Measurements from ENCODE around the gene CYP17A1. TPM values are rescaled to one million over a fixed set of nuclear protein-coding genes. Genes with fewer than 3 reads are reported as not detected.

CYP17A1 gene
- polyA plus RNA-seq, 2 of the 4 experiments (the other 2 are of a cell fraction) = not detected

DNA sequence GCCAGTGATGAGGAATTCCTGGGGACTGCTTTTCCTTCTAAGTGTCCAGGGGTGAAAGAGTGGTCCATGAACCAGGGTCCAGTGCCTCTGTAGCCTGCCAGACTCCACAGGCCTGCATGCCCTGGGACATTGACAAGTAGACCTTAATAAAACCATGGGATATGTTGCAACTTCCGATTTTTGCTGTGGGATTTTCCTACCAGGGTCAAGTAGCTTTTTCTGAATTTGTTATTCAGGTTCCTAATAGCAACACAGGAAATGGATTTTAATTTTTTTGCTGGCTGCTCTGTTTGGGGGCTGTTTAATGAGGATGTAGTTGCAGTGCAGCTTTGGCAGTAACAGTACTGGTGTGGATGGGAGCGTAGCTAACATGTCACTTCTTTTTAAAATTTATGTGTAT, 51.4 kb downstream of the CYP17A1 start:
- Histone ChIP-seq H3K4me2 (no peak overlapping the region), H3K9me3 (no peaks in the 10 kb centered on the region), H3K27ac (no peak overlapping the region), H3K4me1 (0 out of 3 replicates have a peak, but pooled peaks cover 6% of the 10 kb centered on the region), H3K4me3 (no peak overlapping the region)
- FAIRE-seq (no peak), ATAC-seq (no peak), DNase-seq (ENCODE audit: low read depth in 1 of 2, low spot score in 1 of 2) (no peak)
- WGBS (ENCODE audit: missing lambda C conversion rate) = 79% methylated on average over 2 of the region's 2 CpGs
- ChIA-PET CTCF (interaction anchor here (1.1 to 1.5 kb wide), 2 partner anchors 17 to 32 kb away, joined by 3 read pairs; no protein-coding TSS in a partner anchor), POLR2A (no interaction called here)
- no peak for TF ChIP-seq CTCF (IDR thresholded peaks at IDR 0.05)
- no peak for TF ChIP-seq EHF (CRISPR knock-in tag; IDR thresholded peaks at IDR 0.05)
- no peak for TF ChIP-seq RFX5 (IDR thresholded peaks at IDR 0.05)
- TF ChIP-seq MAFK (IDR thresholded peaks at IDR 0.05; ENCODE audit: partially characterized antibody) = no peak
- TF ChIP-seq MAZ (IDR thresholded peaks at IDR 0.05; ENCODE audit: borderline replicate concordance, low read depth, low read length) = no peak
- TF ChIP-seq MYC (IDR thresholded peaks at IDR 0.05; ENCODE audit: borderline replicate concordance, low read length) = no peak
- TF ChIP-seq TP53 (CRISPR knock-in tag; IDR thresholded peaks at IDR 0.05) = no peak
- no peak for TF ChIP-seq POLR2AphosphoS2 (conservative IDR thresholded peaks at IDR 0.05; ENCODE audit: low read length)
- TF ChIP-seq JUN (IDR thresholded peaks at IDR 0.05) = no peak
- TF ChIP-seq RCOR1 (IDR thresholded peaks at IDR 0.05; ENCODE audit: low read depth, low read length) = no peak
- TF ChIP-seq KDM1A (IDR thresholded peaks at IDR 0.05; ENCODE audit: low read depth) = no peak
- TF ChIP-seq REST (IDR thresholded peaks at IDR 0.05) = no peak
- TF ChIP-seq HDAC2 (IDR thresholded peaks at IDR 0.05) = no peak

DNA sequence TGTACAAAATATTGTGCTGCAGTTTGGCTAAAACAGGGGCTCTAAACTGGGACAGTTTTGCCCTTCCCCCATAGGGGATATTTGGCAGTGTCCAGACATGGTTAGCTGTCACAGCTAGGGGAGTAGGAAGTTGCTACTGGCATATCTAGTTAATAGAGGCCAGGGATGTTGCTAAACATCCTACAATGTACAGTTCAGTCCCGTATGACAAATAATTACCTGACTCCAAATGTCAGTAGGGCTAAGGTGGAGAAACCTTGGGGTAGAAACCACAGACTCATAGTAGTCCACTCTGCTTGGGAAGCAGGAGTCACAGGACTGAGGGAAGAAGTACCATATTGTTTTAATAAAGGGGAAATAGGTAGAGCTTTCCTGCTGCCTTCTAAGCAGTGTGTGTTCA, 53.6 kb downstream of the CYP17A1 start:
- Histone ChIP-seq H3K4me3 (no peak overlapping the region), H3K9me3 (no peaks in the 10 kb centered on the region), H3K4me2 (no peak overlapping the region), H3K27ac (no peak overlapping the region), H3K4me1 (0 out of 3 replicates have a peak, but pooled peaks cover 6% of the 10 kb centered on the region)
- 82% methylated on average over 1 of the region's 1 CpG for WGBS (ENCODE audit: missing lambda C conversion rate)
- FAIRE-seq (no peak), DNase-seq (ENCODE audit: low read depth in 1 of 2, low spot score in 1 of 2) (no peak), ATAC-seq (no peak; a peak in 1 of 6 replicates)
- ChIA-PET POLR2A (no interaction called here), CTCF (interaction anchor here (2.0 kb wide), 1 partner anchor 52 kb away, joined by 4 read pairs; no protein-coding TSS in a partner anchor)
- no peak for TF ChIP-seq RNF2 (IDR thresholded peaks at IDR 0.05; ENCODE audit: borderline replicate concordance, low read depth)

- Histone ChIP-seq H3K4me2 (no peak overlapping the region), H3K27ac (no peak overlapping the region), H3K9me3 (no peaks in the 10 kb centered on the region), H3K4me3 (no peak overlapping the region), H3K4me1 (0 out of 3 replicates have a peak, but pooled peaks cover 6% of the 10 kb centered on the region)
- CTCF ChIA-PET = interaction anchor here (2.0 kb wide), 1 partner anchor 53 kb away, joined by 4 read pairs; no protein-coding TSS in a partner anchor
- POLR2A ChIA-PET = no interaction called here
- WGBS (ENCODE audit: missing lambda C conversion rate) = 86% methylated on average over 18 of the region's 18 CpGs
- no peak; a peak in 1 of 6 replicates for ATAC-seq
- DNase-seq (ENCODE audit: low read depth in 1 of 2, low spot score in 1 of 2) = no peak
- no peak for FAIRE-seq
- TF ChIP-seq CHD2 (IDR thresholded peaks at IDR 0.05; ENCODE audit: low read length, partially characterized antibody) = no peak
- TF ChIP-seq CEBPB (IDR thresholded peaks at IDR 0.05) = no peak
- no peak for TF ChIP-seq MAFK (IDR thresholded peaks at IDR 0.05; ENCODE audit: partially characterized antibody)
- TF ChIP-seq, protein P1, sequence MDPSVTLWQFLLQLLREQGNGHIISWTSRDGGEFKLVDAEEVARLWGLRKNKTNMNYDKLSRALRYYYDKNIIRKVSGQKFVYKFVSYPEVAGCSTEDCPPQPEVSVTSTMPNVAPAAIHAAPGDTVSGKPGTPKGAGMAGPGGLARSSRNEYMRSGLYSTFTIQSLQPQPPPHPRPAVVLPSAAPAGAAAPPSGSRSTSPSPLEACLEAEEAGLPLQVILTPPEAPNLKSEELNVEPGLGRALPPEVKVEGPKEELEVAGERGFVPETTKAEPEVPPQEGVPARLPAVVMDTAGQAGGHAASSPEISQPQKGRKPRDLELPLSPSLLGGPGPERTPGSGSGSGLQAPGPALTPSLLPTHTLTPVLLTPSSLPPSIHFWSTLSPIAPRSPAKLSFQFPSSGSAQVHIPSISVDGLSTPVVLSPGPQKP (IDR thresholded peaks at IDR 0.05; ENCODE audit: low read depth, low read length) = no peak
- TF ChIP-seq PBX3 (IDR thresholded peaks at IDR 0.05) = no peak
Observed at GRCh38 chr10:102782673-102783551, 54.3 kb downstream of the CYP17A1 start.
